Amniotic stem cell (primary cell): ENCODE data around the gene MAN2A1.
"Not testable (repeated sequence)": the region's sequence is repeated elsewhere in the genome, so short reads cannot be mapped to it uniquely, and the experiment has no call there.

Experiments used
- DNase-seq: peaks from one replicate; lab custom pipeline; 2025; lab: John Stamatoyannopoulos, UW

MAN2A1 gene

DNA sequence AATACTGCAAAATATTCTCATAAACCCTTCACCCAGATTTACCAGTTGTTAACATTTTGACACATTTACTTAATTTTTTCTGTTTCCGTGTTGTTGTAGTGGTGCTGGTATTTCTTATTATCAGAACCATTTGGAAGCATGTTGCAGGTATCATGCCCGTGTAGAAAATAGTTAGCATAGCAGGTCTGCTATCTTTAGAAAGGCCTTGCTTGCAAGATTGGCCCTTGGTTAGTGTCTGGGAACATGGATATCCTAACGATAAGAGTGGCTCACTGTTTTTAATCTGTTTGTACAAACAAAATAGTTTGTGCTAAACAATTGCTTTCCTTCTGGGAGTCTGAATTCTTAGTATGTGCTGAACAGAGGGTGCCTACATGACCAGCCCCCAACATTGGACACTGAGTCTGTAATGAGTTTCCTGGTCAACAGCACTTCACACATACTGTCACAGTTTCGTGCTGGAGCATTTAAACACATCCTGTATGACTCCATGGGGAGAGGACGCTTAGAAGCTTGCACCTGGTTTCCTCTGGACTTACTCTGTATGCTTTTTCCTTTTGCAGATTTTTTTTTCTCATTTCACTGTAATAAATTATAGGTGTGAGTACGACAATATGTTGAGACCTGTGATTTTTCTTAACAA is 66.9 kb downstream of the MAN2A1 start:
- no peak for DNase-seq

DNA sequence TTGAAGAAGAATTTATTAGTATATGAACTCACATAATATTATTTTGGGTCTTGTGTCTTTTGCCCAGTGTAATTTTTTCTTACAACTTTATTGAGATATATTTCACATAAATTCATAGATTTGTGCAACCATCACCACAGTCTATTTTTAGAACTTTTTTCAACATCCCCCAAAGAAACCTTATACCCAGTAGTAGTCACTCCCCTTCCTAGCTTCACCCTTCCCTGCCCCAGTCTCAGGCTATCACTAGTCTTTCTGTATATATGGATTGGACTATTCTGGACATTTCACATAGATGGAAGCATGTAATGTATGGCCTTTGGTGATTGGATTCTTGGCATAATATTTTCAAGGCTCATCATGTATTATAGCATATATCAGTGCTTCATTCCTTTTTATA is 67.8 kb downstream of the MAN2A1 start:
- DNase-seq, result no peak

DNA sequence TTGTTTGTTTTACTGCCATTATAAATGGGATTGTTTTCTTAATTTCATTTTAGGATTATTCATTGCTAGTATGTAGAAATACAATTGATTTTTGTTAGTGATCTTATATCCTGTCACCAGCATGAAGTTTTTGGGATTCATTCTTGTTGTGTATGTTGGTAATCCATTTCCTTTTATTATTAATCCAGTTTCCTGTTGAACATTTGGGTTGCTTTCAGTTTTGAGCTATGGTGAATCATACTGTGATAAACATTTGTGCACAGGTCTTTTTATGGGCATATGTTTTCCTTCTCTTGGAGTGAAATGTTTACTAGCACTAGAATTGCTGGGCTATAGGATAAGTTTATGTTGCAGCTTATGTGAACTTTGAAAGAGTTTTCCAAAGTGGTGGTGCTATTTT is 69.6 kb downstream of the MAN2A1 start:
- DNase-seq, result no peak

DNA sequence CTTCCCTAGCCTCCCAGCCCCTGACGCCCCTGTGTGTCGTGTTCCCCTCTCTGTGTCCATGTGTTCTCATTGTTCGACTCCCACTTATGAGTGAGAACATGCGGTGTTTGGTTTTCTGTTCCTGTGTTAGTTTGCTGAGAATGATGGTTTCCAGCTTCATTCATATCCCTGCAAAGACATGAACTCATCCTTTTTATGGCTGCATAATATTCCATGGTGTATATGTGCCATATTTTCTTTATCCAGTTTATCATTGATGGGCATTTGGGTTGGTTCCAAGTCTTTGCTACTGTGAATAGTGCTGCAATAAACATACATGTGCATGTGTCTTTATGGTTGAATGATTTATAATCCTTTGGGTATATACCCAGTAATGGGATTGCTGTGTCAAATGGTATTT is 70.4 kb downstream of the MAN2A1 start:
- not testable (repeated sequence) for DNase-seq

DNA sequence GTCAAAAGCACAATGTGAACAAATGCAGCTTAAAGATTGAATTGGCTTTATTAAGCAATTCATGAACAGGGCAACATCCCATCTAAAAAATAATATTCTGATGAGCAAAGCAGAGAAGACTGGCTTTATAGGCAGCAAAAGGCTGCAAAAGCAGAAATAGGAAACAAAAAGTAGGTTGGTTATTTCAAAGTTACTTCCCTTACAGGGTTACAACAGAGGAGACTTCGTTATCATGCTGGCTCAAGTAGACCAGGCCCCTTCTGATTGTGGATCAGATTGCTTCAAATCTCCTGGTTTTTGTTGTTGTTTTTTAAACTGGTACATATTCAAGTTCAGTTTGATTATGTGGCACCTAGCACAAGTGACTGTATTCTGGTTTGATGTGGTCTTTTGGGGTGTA is 73.1 kb downstream of the MAN2A1 start:
- DNase-seq, result no peak

DNA sequence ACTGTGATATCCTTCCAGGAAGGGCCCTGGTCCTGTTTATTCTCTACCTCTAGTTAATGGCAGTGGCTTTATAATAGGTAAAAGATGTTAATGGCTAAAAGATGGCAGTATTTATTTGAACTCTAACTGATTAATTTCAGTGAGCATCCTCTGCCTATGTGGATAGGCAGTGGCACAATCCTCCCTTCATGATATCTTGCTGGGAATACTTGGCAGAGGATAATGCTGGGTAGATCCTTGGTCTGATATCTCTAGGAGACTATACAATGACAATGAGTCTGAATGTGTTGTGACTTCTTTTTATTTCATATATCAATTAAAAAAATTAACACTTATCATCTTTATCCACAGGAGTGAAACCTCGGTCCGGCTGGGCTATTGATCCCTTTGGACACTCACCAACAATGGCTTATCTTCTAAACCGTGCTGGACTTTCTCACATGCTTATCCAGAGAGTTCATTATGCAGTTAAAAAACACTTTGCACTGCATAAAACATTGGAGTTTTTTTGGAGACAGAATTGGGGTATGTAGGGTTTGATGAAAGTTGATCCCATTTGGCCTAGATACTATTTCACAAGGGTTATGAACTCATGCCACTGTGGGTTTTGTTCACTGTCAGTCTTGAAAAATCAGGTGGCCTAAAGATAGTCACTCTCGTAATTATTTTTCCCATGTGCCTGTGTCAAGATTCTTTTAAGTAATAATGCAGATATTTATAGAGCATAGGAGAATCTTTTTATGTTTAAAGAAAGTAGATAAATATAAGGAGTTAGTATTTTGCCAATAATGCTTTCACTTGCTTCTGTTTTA is 77.7 kb downstream of the MAN2A1 start:
- DNase-seq, result no peak

DNA sequence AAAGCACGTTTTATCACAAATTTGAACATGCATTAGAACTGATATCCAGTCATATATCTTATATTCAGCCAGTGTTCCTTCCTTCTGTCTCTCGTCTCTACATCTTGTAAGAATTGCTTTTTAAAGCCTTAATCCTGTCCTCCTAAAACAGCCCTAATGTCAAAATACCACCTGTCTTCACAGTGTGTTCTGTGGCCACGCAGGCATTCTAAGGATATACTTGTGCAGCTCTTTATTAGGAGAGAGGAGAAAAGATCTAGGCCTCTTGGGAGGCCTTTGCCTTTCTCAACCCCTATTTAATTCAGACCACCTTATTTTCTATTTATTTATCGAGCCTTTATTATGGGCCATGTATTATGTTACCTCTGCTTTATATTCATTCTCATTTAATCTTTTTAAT is 78.3 kb downstream of the MAN2A1 start:
- no peak for DNase-seq

DNA sequence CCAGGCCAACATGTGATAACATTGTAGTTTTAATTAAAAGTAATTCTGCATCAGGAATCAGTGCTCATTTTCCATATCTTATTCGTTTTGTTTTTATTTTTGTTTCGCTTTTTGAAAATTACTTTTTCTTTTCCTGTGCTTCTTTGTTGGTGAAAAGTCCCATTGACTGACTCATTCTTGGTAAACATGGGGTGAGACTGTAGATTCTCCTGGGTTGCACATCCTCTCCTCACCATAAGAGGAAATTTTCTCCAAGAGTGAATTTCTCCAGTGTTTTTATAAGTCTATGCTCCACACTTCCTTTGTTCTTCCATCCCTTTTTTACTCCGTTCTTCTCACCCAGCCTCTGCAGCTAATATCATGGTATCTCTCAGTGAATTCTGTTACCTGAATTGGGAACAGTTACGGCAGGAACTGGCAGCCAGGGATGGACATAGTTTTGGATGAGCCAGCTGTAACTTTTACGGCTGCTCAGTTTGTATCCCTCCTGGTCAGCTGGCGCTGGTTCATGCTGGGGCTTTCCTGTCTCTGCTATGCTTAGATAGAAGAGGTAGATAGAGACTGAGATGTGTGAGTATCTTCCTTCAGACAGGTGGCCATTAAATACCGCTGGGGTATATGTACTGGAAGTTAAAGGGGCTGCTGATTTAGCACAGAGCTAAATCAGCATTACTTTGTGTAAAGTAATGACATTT is 80.0 kb downstream of the MAN2A1 start:
- no peak for DNase-seq

DNA sequence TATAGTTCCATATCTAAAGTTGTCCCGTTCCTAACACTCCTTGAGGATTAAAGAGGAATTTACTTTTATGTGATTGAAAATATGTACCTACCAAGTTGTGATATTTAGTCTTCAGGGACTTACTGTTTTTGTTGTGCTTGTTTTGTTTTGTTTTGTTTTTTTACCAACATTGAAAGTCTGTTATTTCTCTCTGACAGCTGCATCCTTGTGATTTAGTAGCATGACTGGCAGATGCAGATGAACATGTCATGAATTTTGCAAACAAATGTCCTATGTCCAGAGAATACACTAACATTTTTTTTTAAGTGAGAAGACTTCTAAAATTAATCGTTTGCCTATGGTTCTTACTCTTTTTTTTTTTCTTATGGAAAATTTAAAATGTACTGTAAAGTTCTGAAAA is 85.4 kb downstream of the MAN2A1 start:
- no peak for DNase-seq

DNA sequence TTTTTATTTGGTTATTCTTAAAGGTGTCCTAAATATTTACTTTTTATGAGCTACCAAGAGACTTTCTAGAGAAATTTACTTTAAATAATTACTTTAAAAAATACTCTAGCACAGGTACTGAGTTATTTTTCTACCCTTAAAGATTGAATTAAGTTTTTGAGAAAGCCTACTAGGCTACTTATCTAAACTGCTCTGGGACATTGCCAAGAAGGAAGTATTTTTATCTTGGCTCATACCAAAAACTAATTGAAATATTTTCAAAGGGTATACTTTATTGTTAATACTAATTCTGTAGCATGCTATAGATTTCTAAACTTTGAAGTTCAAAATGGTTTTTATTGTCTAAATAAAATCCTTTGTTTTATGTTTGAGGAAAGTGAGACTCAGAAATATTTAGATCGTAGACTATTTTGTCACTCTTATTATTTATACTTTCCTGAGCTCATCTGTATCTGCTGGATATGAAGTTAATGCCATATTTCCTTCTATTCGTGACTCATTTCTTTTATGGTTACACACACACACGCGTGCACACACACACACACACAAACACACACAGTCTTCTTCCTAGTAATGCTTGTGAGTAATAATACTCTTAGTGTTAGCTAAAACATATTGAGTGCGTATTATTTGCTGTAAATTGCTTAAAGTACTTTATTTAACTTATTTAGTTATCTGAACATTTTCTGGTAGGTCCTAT is 89.5 kb downstream of the MAN2A1 start:
- no peak for DNase-seq

DNA sequence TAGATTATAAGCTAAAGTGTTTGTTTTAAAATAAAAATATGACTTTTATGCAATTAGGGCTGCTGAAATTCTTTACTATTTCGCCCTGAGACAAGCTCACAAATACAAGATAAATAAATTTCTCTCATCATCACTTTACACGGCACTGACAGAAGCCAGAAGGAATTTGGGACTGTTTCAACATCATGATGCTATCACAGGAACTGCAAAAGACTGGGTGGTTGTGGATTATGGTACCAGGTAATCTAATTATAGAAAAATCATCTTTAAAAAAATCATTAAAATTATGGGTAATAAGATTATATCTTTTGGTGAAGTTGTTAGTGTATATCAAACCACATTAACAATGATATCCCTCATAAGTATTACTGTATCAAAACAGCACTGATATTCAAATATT is 95.0 kb downstream of the MAN2A1 start:
- DNase-seq, result no peak

DNA sequence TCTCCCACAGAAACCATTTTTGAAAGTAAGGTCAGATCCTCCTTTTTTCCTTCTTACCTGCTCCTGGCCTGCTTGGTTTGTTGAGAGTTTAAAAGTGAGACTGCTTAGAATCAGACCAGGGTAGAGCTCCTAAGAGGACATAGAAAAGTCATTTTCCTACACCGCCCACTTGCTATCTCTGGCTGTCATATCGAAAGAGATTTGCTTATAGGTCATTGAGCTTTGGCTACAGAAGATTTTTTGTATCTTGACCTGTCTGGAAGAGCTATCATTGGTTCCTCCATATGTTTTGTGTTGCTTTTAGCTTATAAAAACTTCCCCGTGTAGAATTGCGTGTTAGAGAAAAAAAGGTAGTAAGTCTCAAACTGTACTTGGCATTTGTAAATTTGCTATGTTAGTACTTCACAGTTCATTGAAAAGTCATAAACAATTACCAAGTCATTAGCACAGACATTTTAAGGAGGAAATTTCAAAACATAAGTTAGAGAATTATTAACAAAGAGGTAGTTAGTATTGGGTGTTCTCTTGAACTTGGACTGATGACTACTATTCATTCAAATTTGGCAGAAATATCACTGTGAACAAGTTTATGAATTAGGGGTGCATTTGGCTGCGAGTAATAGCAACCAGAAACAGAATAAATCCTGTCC is 96.6 kb downstream of the MAN2A1 start:
- no peak for DNase-seq

DNA sequence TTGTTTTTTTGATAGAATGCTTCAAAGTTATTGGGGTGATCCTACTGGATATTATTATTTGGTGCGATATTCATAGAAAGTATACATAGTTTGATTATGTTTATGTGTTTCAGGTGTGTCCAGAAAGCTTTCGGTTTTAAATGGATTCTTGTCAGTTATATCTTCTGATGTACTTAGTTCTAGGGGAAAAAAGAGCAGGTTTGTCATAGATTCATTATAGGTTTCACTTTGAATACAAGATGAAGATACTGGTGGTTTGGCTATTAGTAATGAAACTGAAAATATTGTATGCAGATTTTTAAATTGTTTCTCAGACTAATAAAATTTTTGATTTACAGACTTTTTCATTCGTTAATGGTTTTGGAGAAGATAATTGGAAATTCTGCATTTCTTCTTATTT is 98.9 kb downstream of the MAN2A1 start:
- no peak for DNase-seq

DNA sequence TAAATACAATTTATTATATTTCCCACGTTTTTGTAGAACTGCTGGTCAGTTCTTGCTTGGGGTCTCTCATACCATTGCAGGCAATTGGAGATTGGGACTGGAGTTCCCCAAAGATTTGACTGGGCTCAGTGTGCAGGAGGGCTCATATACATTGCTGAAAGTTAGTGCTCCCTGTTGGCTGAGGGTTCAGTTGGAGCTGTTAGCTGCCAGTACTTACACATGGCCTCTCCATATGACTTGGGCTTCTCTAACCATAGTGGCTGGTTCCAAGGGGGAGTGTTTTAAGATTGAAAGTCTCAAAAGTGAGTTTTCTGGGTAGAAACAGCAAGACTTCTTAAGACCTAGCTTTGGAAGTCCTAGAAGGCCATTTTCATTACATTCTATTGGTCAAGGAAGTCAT is 102.9 kb downstream of the MAN2A1 start:
- no peak for DNase-seq

DNA sequence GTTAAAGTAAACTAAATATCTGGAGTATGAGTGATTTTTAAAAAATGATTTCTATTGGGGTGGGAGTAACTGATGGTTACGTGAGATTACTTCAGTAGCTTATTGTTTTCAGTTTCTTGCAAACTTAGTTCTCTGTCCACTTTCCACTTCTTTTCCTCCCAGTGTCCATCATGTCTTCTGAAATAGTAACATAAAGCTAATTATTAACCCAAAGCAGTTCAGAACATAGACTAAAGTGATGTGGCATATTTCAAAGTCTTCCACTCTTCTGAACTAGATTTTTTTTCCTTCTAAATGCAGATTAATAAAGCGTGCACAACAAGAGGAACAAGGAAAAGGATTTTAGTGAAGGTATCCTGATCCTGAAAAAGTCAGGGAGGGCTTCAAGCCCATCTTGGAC is 114.1 kb downstream of the MAN2A1 start:
- no peak for DNase-seq

DNA sequence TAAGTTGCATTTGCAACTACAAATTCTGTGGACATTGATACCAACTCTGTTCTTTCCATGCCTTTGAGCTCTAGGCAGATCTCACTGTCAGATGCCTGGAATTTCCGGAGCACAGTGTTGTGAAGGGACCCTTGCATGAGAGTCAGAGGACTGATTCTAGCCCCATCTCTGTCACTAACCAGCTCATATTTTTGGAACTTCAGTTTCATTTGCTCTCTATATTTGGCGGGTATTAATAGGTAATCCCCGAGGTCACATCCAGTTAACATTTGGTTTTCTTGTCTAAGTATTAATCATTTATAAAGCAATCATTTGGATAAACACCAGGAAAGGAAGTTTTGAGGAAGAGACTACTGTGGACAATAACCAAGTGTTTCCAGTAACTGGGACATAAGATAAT is 115.7 kb downstream of the MAN2A1 start:
- DNase-seq, result no peak

DNA sequence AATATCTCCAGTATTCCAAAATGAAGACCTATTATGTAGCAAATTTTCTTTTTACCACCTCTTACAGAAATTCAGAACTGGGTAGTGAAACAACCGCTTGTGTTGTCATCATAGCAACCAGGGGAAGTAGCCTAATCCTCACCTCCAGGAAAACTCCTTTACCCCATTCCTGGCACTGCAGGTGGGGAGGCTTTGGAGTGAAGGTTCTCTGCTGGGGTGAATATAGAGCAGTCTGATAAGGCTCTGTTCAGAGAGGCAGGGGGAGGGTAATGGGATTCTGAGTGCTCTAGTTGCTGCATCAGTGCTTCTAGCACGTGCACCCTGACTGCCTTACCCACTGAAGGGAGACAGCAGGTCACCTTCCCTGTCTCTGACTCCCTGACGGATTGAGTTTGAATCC is 116.2 kb downstream of the MAN2A1 start:
- DNase-seq, result no peak

DNA sequence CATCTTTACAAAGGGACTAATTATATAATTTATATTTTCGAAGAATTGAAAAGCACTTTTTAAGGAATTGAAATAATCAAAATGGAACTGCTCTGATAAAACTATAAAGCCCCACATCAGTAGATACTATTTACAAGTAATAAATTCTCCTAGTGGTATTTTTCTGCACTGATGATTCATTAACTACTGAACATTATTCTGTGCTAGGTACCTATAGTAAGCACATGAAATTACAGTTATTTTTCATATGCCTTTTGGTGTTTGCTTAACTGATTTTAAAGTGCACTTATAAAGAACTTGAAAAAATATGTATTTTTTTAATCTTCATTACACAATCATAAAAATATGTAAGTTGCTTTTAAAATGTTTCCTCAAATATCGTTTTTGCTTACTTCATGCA is 123.0 kb downstream of the MAN2A1 start:
- DNase-seq, result no peak

DNA sequence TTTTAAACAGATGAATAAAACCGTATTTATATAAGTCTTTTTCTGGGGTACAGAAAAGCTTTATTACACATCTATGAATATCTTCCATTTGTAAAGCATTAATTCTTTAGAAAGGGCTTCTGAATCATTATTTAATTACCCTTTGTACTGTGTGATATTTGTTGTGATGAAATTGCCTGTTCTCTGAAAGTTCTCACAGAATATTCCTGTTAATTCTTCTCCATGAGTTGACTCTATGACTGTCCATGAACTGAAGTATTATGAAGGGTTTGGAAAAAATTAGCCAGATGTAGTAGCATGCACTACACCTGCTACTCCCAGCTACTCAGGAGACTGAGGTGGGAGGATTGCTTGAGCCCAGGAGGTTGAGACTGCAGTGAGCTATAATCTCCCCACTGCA is 127.0 kb downstream of the MAN2A1 start:
- DNase-seq, result no peak

DNA sequence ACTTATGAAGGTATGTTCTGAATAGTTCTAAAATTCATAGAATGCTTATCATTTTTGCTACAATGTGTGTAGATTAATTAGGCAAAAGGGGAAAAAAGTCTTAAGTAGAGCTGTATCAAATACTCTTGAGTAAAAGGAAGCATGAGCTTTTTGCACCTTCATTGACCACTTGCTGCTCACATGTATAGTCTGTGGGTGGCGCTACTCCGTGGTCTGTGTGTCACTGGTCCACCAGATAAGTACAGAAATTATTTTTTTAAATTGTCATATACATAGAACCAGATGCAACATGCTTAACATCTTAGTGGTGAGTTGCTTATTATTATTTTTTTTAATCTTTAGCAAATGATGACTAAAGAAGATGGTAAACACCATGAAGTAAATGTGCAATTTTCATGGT is 130.2 kb downstream of the MAN2A1 start:
- DNase-seq, result no peak

DNA sequence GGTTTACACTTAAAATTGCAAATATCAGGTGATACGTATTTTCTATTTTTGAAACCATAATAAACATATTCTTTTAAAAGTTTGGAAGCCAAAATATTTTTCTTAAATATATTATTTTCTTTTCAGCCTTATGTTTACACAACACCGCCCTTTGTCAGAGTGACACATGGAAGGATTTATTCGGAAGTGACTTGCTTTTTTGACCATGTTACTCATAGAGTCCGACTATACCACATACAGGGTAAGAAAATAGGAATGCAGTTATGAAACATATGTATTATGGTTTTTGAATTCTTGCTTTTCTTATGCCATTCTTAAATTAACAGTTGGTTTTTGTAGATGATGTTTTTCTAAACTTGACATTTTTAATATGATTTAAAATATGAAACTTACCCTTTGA is 133.9 kb downstream of the MAN2A1 start:
- DNase-seq, result no peak

DNA sequence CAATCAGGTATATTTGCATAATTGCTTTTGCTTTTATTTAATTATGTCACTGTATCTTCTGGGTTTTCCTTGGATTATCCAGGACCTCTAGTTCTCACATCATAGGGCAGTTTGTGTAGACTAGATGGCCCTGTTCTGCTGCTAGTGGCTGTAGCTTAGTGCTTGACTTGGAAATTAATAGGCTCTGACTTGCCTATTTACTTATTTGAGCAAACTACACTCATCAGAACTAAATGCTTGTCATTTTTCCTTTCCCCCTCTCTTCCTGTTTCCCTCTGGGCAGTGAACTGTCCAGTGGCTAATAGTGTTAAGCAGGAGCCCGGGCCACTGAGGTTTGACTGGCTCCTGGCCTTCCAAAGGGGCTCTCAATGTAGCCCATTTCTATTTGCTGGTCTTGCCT is 135.7 kb downstream of the MAN2A1 start:
- no peak for DNase-seq
